H9 (cell line): ENCODE data around the gene ANXA3. TPM values are rescaled to one million over a fixed set of nuclear protein-coding genes. Genes with fewer than 3 reads are reported as not detected.
A peak's percentile ranks its signal among the peaks of the same experiment; 100 is the strongest.

Source experiments
- DNase-seq: peaks from one replicate; pipeline ENCODE4 v3.0.0-alpha.2; 2017
- H2AFZ ChIP-seq: one replicate; pipeline ENCODE4 v1.6.1; 2013; ENCODE audit warnings: mild to moderate bottlenecking, low read length, control low read depth, moderate library complexity
- H2AK5ac ChIP-seq: 2 replicates; pipeline ENCODE4 v1.6.1; 2013; ENCODE audit warnings: low read length, control low read depth, mixed read lengths; ENCODE audit not compliant: insufficient read length
- H2BK120ac ChIP-seq: one replicate; pipeline ENCODE4 v1.6.1; 2013; ENCODE audit warnings: low read depth, mild to moderate bottlenecking, low read length, control low read depth, inconsistent platforms; ENCODE audit not compliant: poor library complexity, severe bottlenecking
- H2BK12ac ChIP-seq: 2 replicates; pipeline ENCODE4 v1.6.1; 2013; ENCODE audit warnings: low read length, control low read depth, mixed read lengths, low read depth; ENCODE audit not compliant: insufficient read length
- H2BK15ac ChIP-seq: 2 replicates; pipeline ENCODE4 v1.6.1; 2013; ENCODE audit warnings: low read depth, low read length, control low read depth
- H2BK20ac ChIP-seq: one replicate; pipeline ENCODE4 v1.6.1; 2013; ENCODE audit warnings: low read depth, mild to moderate bottlenecking, low read length, control low read depth, inconsistent platforms; ENCODE audit not compliant: poor library complexity, severe bottlenecking
- H2BK5ac ChIP-seq: 2 replicates; pipeline ENCODE4 v1.6.1; 2013; ENCODE audit warnings: low read length, control low read depth, mixed read lengths; ENCODE audit not compliant: insufficient read length
- H3K14ac ChIP-seq: 2 replicates; pipeline ENCODE4 v1.6.1; 2013; ENCODE audit warnings: low read length, control low read depth; ENCODE audit not compliant: insufficient read depth
- H3K18ac ChIP-seq: 2 replicates; pipeline ENCODE4 v1.6.1; 2013; ENCODE audit warnings: low read depth, mild to moderate bottlenecking, mixed read lengths, low read length, control low read depth; ENCODE audit not compliant: insufficient read length
- H3K23ac ChIP-seq: 2 replicates; pipeline ENCODE4 v1.6.1; 2013; ENCODE audit warnings: low read length, control low read depth, mixed read lengths, low read depth; ENCODE audit not compliant: insufficient read length
- H3K23me2 ChIP-seq: 2 replicates; pipeline ENCODE4 v1.6.1; 2013; ENCODE audit warnings: low read depth, mild to moderate bottlenecking, mixed read lengths, low read length, control low read depth; ENCODE audit not compliant: insufficient read length, poor library complexity, severe bottlenecking
- H3K27ac ChIP-seq: 2 replicates; pipeline ENCODE4 v1.5.1; 2013; ENCODE audit warnings: low read length, control low read depth, mixed read lengths, low read depth; ENCODE audit not compliant: insufficient read length
- H3K27me3 ChIP-seq: 2 replicates; pipeline ENCODE4 v1.6.1; 2013; ENCODE audit warnings: low read length, control low read depth, inconsistent platforms; ENCODE audit not compliant: insufficient read depth
- H3K4ac ChIP-seq: 2 replicates; pipeline ENCODE4 v1.6.1; 2013; ENCODE audit warnings: low read depth, mild to moderate bottlenecking, control low read depth, inconsistent platforms, low read length, moderate library complexity
- H3K4me1 ChIP-seq: 2 replicates; pipeline ENCODE4 v1.6.1; 2013; ENCODE audit warnings: low read length, control low read depth, inconsistent platforms; ENCODE audit not compliant: insufficient read depth
- H3K4me2 ChIP-seq: 2 replicates; pipeline ENCODE4 v1.6.1; 2013; ENCODE audit warnings: low read length, control low read depth, mixed read lengths; ENCODE audit not compliant: insufficient read length, insufficient read depth
- H3K56ac ChIP-seq: 2 replicates; pipeline ENCODE4 v1.6.1; 2013; ENCODE audit warnings: low read depth, mild to moderate bottlenecking, mixed read lengths, low read length, control low read depth; ENCODE audit not compliant: insufficient read length
- H3K79me1 ChIP-seq: 2 replicates; pipeline ENCODE4 v1.6.1; 2013; ENCODE audit warnings: low read depth, mild to moderate bottlenecking, moderate library complexity, low read length, control low read depth, inconsistent platforms; ENCODE audit not compliant: insufficient read depth, poor library complexity, severe bottlenecking
- H3K79me2 ChIP-seq: 2 replicates; pipeline ENCODE4 v1.6.1; 2013; ENCODE audit warnings: low read length, control low read depth, inconsistent platforms; ENCODE audit not compliant: insufficient read depth
- H3K9ac ChIP-seq: 2 replicates; pipeline ENCODE4 v1.6.1; 2013; ENCODE audit warnings: low read length, control low read depth, mixed read lengths; ENCODE audit not compliant: insufficient read length; ENCODE audit errors: extremely low read depth
- H3K9me3 ChIP-seq: one replicate; pipeline ENCODE4 v1.6.1; 2013; ENCODE audit warnings: low read depth, low read length, inconsistent platforms; ENCODE audit not compliant: control insufficient read depth
- H3T11ph ChIP-seq: one replicate; pipeline ENCODE4 v1.6.1; 2013; ENCODE audit warnings: mild to moderate bottlenecking, low read length, control low read depth, inconsistent platforms
- H4K20me1 ChIP-seq: one replicate; pipeline ENCODE4 v1.6.1; 2013; ENCODE audit not compliant: control insufficient read depth, insufficient read length, insufficient read depth
- H4K5ac ChIP-seq: 2 replicates; pipeline ENCODE4 v1.6.1; 2013; ENCODE audit warnings: low read depth, mild to moderate bottlenecking, mixed read lengths, low read length, control low read depth; ENCODE audit not compliant: insufficient read length
- H4K8ac ChIP-seq: replicated peaks from 2 replicates; pipeline ENCODE4 v1.6.1; 2013; ENCODE audit warnings: low read length, control low read depth, mixed read lengths, low read depth; ENCODE audit not compliant: insufficient read length
- H4K91ac ChIP-seq: 2 replicates; pipeline ENCODE4 v1.6.1; 2013; ENCODE audit warnings: low read depth, mild to moderate bottlenecking, moderate library complexity, mixed read lengths, low read length, control low read depth; ENCODE audit not compliant: insufficient read length
- H3K27ac Mint-ChIP-seq, 3 experiments: 2 replicates in 2 of 3; 3 replicates in 1 of 3; pipeline ENCODE4 v1.8.0; 2020 to 2021; ENCODE audit warnings: mixed read lengths in 3 of 3, mild to moderate bottlenecking in 1 of 3, moderate library complexity in 1 of 3
- H3K27me3 Mint-ChIP-seq: 2 replicates; pipeline ENCODE4 v1.8.0; 2021; ENCODE audit warnings: low read depth, mild to moderate bottlenecking, moderate library complexity, mixed read lengths
- H3K36me3 Mint-ChIP-seq, 3 experiments: 2 replicates in 2 of 3; 3 replicates in 1 of 3; pipeline ENCODE4 v1.8.0; 2020 to 2021; ENCODE audit warnings: low read depth in 3 of 3, mixed read lengths in 3 of 3; ENCODE audit not compliant: insufficient read depth in 1 of 3
- H3K4me1 Mint-ChIP-seq, 2 experiments: 2 replicates each; pipeline ENCODE4 v1.8.0; 2020; ENCODE audit warnings: mixed read lengths in 2 of 2
- H3K4me3 Mint-ChIP-seq, 2 experiments: 2 replicates in 1 of 2; 3 replicates in 1 of 2; pipeline ENCODE4 v1.8.0; 2020 to 2021; ENCODE audit warnings: mild to moderate bottlenecking in 2 of 2, mixed read lengths in 2 of 2, moderate library complexity in 1 of 2
- H3K9me3 Mint-ChIP-seq, 2 experiments: 2 replicates in 1 of 2; 3 replicates in 1 of 2; pipeline ENCODE4 v1.8.0; 2020; ENCODE audit warnings: mild to moderate bottlenecking in 2 of 2, mixed read lengths in 2 of 2, moderate library complexity in 1 of 2
- CTCF ChIP-seq: fragments of 200-600 bp; sonication (generic); conservative IDR thresholded peaks from 3 replicates; pipeline ENCODE4 v1.8.0; 2021; ENCODE audit warnings: antibody characterized with exemption, mild to moderate bottlenecking
- WGBS: extraction: QIAGEN DNeasy Blood & Tissue Kit; methylation state at CpG from one replicate; pipeline ENCODE4 v1.1.7; 2013; ENCODE audit warnings: missing lambda C conversion rate, low lambda C conversion rate, mixed read lengths; ENCODE audit not compliant: insufficient read length; ENCODE audit errors: extremely low coverage; 5-methylcytosine and 5-hydroxymethylcytosine counted together
- total RNA-seq: library from RNA; stranded (reverse); gene quantifications from 2 replicates; pipeline ENCODE4 v1.2.1, GENCODE V29; 2021

ANXA3 gene
- total RNA-seq, 1 experiment from 2014 or later: 20.6 TPM

GRCh38 chr4:78532046-78532445 is 19.5 kb upstream of the ANXA3 start:
- H3K36me3 Mint-ChIP-seq: peaks cover 14 to 26% (median 21%) of the 10 kb centered on the region in 3 experiments
- H2BK20ac ChIP-seq: no peak overlapping the region
- no peak for DNase-seq
- H4K5ac ChIP-seq: no peak overlapping the region
- H2BK12ac ChIP-seq: no peak overlapping the region
- no peak overlapping the region for H3K4me2 ChIP-seq
- no peaks in the 10 kb centered on the region for H3K9me3 ChIP-seq
- H3K23me2 ChIP-seq: no peaks in the 10 kb centered on the region
- no peaks in the 10 kb centered on the region for H3K79me1 ChIP-seq
- H3T11ph ChIP-seq: no peak overlapping the region
- H3K9me3 Mint-ChIP-seq: no peaks in the 10 kb centered on the region
- H4K8ac ChIP-seq: no peak overlapping the region
- H3K14ac ChIP-seq: no peak overlapping the region
- no peaks in the 10 kb centered on the region for H3K27me3 Mint-ChIP-seq
- no peak overlapping the region for H2BK5ac ChIP-seq
- H2AFZ ChIP-seq: no peak overlapping the region
- H3K4me1 ChIP-seq: no peaks in the 10 kb centered on the region
- no peaks in the 10 kb centered on the region for H3K79me2 ChIP-seq
- H3K23ac ChIP-seq: no peak overlapping the region
- no peak for TF ChIP-seq CTCF
- H4K20me1 ChIP-seq: no peaks in the 10 kb centered on the region
- H3K27ac Mint-ChIP-seq: peak overlapping the region in 2 of 3 experiments; percentile 30 to 54; a peak in 2 of 7 replicates
- no peaks in the 10 kb centered on the region for H3K27me3 ChIP-seq
- no peak overlapping the region for H3K27ac ChIP-seq
- WGBS: no CpG with 5 or more reads among the region's 1 CpG
- no peak overlapping the region for H2BK120ac ChIP-seq
- no peak overlapping the region for H3K18ac ChIP-seq
- peaks cover 5 to 8% of the 10 kb centered on the region in 2 experiments for H3K4me1 Mint-ChIP-seq
- H2BK15ac ChIP-seq: no peak overlapping the region
- no peak overlapping the region for H3K56ac ChIP-seq
- no peak overlapping the region for H3K9ac ChIP-seq
- no peak overlapping the region for H4K91ac ChIP-seq
- no peak overlapping the region for H3K4me3 Mint-ChIP-seq
- H2AK5ac ChIP-seq: no peak overlapping the region
- no peak overlapping the region for H3K4ac ChIP-seq
